ENCODE measurements around the gene ANKS1A. TPM values are rescaled to one million over a fixed set of nuclear protein-coding genes. Genes with fewer than 3 reads are reported as not detected.

ANKS1A gene
- polyA plus RNA-seq, 1 of the 3 experiments (the other 2 are of a cell fraction): 7.6 TPM

DNA sequence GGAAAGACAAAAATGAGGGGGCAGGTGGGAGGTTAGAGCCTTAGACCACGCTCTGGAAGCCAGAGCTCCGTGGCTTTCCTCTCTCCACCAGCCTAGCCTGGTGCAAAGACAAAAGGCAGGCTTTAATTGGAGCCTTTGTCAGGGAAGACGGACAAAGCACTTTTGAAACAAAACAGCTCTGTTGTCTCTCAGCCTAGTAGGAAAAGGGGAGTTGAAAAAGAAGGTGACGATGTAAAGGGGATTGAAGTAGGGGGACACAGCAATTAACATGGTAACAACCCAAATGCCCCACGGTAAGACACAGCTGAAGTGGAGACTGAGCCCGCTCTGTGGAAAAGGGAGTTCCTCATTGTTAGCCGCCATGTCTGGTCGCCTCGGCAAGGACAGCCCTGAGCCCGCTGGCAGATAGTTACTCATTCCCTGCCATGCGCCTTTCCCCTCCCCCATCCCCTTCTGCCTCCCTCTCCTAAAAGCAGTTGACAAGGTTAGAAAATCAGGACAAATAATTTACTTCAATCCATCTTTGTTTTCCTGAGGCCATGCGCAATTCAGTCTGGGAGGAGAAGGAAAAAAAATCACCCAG, 159.1 kb downstream of the ANKS1A start:
- H2AFZ ChIP-seq (ENCODE audit: low read depth): no peak overlapping the region
- CTCF ChIA-PET: interaction anchor here (0.7 kb wide), 2 partner anchors 11 to 61 kb away, joined by 3 read pairs; no protein-coding TSS in a partner anchor
- no peak overlapping the region for H3K4me2 ChIP-seq

More for the DNA sequence above, 159.1 kb downstream of the ANKS1A start:
- whole genome bisulfite sequencing (ENCODE audit: low lambda C conversion rate): 90% methylated on average over 12 of the region's 12 CpGs
- no peaks in the 10 kb centered on the region for H4K20me1 ChIP-seq (ENCODE audit: insufficient read depth)
- H3K27me3 ChIP-seq (ENCODE audit: insufficient read depth): no peaks in the 10 kb centered on the region
- POLR2A ChIA-PET: no interaction called here
- H3K79me2 ChIP-seq (ENCODE audit: insufficient read depth): no peaks in the 10 kb centered on the region
- peaks cover 45 to 55% of the 10 kb centered on the region in 2 experiments; a peak in 3 of 4 replicates for H3K4me1 ChIP-seq (ENCODE audit: control insufficient read depth in 1 of 2, insufficient read depth in 2 of 2, low read depth in 1 of 2, low read length in 1 of 2)
- DNase-seq: peak; percentile 19
- no peak overlapping the region for H3K9ac ChIP-seq
- no peak overlapping the region for H3K4me3 ChIP-seq (ENCODE audit: low read depth in 2 of 2, low read length in 1 of 2)
- TF ChIP-seq CTCF (IDR thresholded peaks at IDR 0.05): no peak
- no peak for TF ChIP-seq RAD21 (IDR thresholded peaks at IDR 0.05; ENCODE audit: low read length)
- TF ChIP-seq ELF1 (IDR thresholded peaks at IDR 0.05): no peak
- no peak for TF ChIP-seq YY1 (IDR thresholded peaks at IDR 0.05; ENCODE audit: low read depth)
- no peak for TF ChIP-seq FOSL2 (IDR thresholded peaks at IDR 0.05; ENCODE audit: borderline replicate concordance, low read depth)
- no peak for TF ChIP-seq MEF2A (IDR thresholded peaks at IDR 0.05; ENCODE audit: borderline replicate concordance, low read depth)
- no peak for TF ChIP-seq CHD2 (IDR thresholded peaks at IDR 0.05; ENCODE audit: low read length, partially characterized antibody)
- TF ChIP-seq TAF1 (IDR thresholded peaks at IDR 0.05; ENCODE audit: borderline replicate concordance, low read depth, low read length): no peak
- no peak for TF ChIP-seq TEAD4 (IDR thresholded peaks at IDR 0.05; ENCODE audit: borderline replicate concordance, insufficient read depth)
- TF ChIP-seq, protein P1, sequence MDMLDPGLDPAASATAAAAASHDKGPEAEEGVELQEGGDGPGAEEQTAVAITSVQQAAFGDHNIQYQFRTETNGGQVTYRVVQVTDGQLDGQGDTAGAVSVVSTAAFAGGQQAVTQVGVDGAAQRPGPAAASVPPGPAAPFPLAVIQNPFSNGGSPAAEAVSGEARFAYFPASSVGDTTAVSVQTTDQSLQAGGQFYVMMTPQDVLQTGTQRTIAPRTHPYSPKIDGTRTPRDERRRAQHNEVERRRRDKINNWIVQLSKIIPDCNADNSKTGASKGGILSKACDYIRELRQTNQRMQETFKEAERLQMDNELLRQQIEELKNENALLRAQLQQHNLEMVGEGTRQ (IDR thresholded peaks at IDR 0.05; ENCODE audit: borderline replicate concordance, low read depth, low read length): no peak
- no peak for TF ChIP-seq FOXJ3 (CRISPR knock-in tag; IDR thresholded peaks at IDR 0.05)
- TF ChIP-seq IRF3 (IDR thresholded peaks at IDR 0.05; ENCODE audit: low read depth, low read length): no peak
- no peak for TF ChIP-seq SIN3A (IDR thresholded peaks at IDR 0.05; ENCODE audit: borderline replicate concordance, low read depth, low read length)
- TF ChIP-seq, protein P2, sequence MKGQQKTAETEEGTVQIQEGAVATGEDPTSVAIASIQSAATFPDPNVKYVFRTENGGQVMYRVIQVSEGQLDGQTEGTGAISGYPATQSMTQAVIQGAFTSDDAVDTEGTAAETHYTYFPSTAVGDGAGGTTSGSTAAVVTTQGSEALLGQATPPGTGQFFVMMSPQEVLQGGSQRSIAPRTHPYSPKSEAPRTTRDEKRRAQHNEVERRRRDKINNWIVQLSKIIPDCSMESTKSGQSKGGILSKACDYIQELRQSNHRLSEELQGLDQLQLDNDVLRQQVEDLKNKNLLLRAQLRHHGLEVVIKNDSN (IDR thresholded peaks at IDR 0.05; ENCODE audit: borderline replicate concordance, low read depth): no peak
- peak overlapping the region in 1 of 2 experiments; percentile 34; a peak in 1 of 4 replicates for H3K27ac ChIP-seq (ENCODE audit: low read depth in 2 of 2, low read length in 1 of 2)
- H3K9me2 ChIP-seq: no peaks in the 10 kb centered on the region
- H3K9me3 ChIP-seq: no peaks in the 10 kb centered on the region
- H3F3A ChIP-seq (replicated peaks; ENCODE audit: insufficient read depth): no peaks in the 10 kb centered on the region
- peaks cover 0 to 3% of the 10 kb centered on the region in 2 experiments for H3K36me3 ChIP-seq (replicated peaks in 1 of 2; ENCODE audit: control insufficient read depth in 1 of 2, insufficient read depth in 2 of 2, low read length in 1 of 2)
